GM18520 (cell line): ENCODE data around the gene ITM2B.
"Not testable (repeated sequence)": the region's sequence is repeated elsewhere in the genome, so short reads cannot be mapped to it uniquely, and the experiment has no call there.

Experiments used
- ATAC-seq: cut with Tn5 transposase; IDR thresholded peaks from one replicate; pipeline ENCODE4 v1.9.1; 2021; ENCODE audit not compliant: unreplicated experiment

The ITM2B gene

GRCh38 chr13:48233046-48233888, at the start of gene ITM2B:
Gene ITM2B (plus strand): TSS chr13:48233206. CDS start chr13:48233361, 155 bp downstream.
- no peak for ATAC-seq

GRCh38 chr13:48184260-48184659, 48.7 kb upstream of the ITM2B start:
- ATAC-seq = peak; percentile 42

- no peak for ATAC-seq
Observed at GRCh38 chr13:48185018-48185417, 48.0 kb upstream of the ITM2B start.

GRCh38 chr13:48186722-48187121, 46.3 kb upstream of the ITM2B start:
- ATAC-seq = no peak

GRCh38 chr13:48188131-48188530, 44.9 kb upstream of the ITM2B start:
- no peak for ATAC-seq

GRCh38 chr13:48188601-48189000, 44.4 kb upstream of the ITM2B start:
- ATAC-seq = no peak

- no peak for ATAC-seq
Observed at GRCh38 chr13:48189171-48189570, 43.8 kb upstream of the ITM2B start.

- ATAC-seq = no peak
Observed at GRCh38 chr13:48192411-48192935, 40.5 kb upstream of the ITM2B start.

- peak; percentile 88 for ATAC-seq
Observed at GRCh38 chr13:48194379-48194754, 38.6 kb upstream of the ITM2B start.

- no peak for ATAC-seq
Observed at GRCh38 chr13:48199404-48199946, 33.5 kb upstream of the ITM2B start.

GRCh38 chr13:48201044-48201443, 32.0 kb upstream of the ITM2B start:
- no peak for ATAC-seq

- not testable (repeated sequence) for ATAC-seq
Observed at GRCh38 chr13:48207207-48207606, 25.8 kb upstream of the ITM2B start.

- peak; percentile 96 for ATAC-seq
Observed at GRCh38 chr13:48210178-48210577, 22.8 kb upstream of the ITM2B start.

- no peak for ATAC-seq
Observed at GRCh38 chr13:48214519-48215121, 18.4 kb upstream of the ITM2B start.

- not testable (repeated sequence) for ATAC-seq
Observed at GRCh38 chr13:48215511-48216203, 17.3 kb upstream of the ITM2B start.

- no peak for ATAC-seq
Observed at GRCh38 chr13:48216204-48216711, 16.7 kb upstream of the ITM2B start.

- ATAC-seq = no peak
Observed at GRCh38 chr13:48220592-48220980, 12.4 kb upstream of the ITM2B start.

- ATAC-seq = no peak
Observed at GRCh38 chr13:48220981-48221685, 11.9 kb upstream of the ITM2B start.

GRCh38 chr13:48221686-48222187, 11.3 kb upstream of the ITM2B start:
- ATAC-seq = no peak
